Panc1 (cell line): ENCODE data around the gene HSPBAP1. TPM values are rescaled to one million over a fixed set of nuclear protein-coding genes. Genes with fewer than 3 reads are reported as not detected.

Experiments used
- ATAC-seq: fragments of 200-7000 bp; cut with Tn5 transposase; 2 replicates; pipeline ENCODE4 v1.9.1; 2020; ENCODE audit warnings: mild to moderate bottlenecking, moderate library complexity
- Bru-seq: library from RNA; stranded (reverse); fragments of 400-500 nt; gene quantifications from one replicate; lab custom pipeline; 2021; lab: Mats Ljungman, UMichigan
- BruChase-seq, 2 experiments: library from RNA; stranded (reverse); fragments of 400-500 nt; gene quantifications; one replicate each; lab custom pipeline; 2021; lab: Mats Ljungman, UMichigan
- BruUV-seq: library from RNA; stranded (reverse); fragments of 400-500 nt; replicated peaks from 2 replicates; lab custom pipeline; 2021; lab: Mats Ljungman, UMichigan
- CTCF ChIA-PET: fragments of 300-600 bp; sonication (Branson Sonifier 250); formaldehyde crosslinking; loops from one replicate; lab custom pipeline; 2022; ENCODE audit warnings: antibody characterized with exemption; lab: Charles Lee
- POLR2A ChIA-PET: fragments of 300-600 bp; sonication (Branson Sonifier 250); formaldehyde crosslinking; loops from one replicate; lab custom pipeline; 2022; ENCODE audit warnings: antibody characterized with exemption; lab: Charles Lee
- DNase-seq: peaks from one replicate; pipeline ENCODE4 v3.0.0-alpha.2; 2010; ENCODE audit warnings: low read depth, low spot score
- H3K27ac ChIP-seq: 2 replicates; pipeline ENCODE4 v1.5.1; 2011; ENCODE audit warnings: mild to moderate bottlenecking, low read length, inconsistent platforms
- H3K27me3 ChIP-seq: fragments of 200-500 bp; sonication (Bioruptor generic); 2 replicates; pipeline ENCODE4 v1.6.0; 2014; ENCODE audit warnings: low read length, inconsistent platforms; ENCODE audit not compliant: control insufficient read depth, insufficient read depth
- H3K36me3 ChIP-seq: fragments of 200-500 bp; sonication (Bioruptor generic); 2 replicates; pipeline ENCODE4 v1.5.1; 2014; ENCODE audit warnings: inconsistent platforms, mild to moderate bottlenecking, low read length, moderate library complexity; ENCODE audit not compliant: control insufficient read depth, insufficient read depth
- H3K4me1 ChIP-seq: 2 replicates; pipeline ENCODE4 v1.5.1; 2011; ENCODE audit warnings: inconsistent platforms, mild to moderate bottlenecking, low read length, moderate library complexity; ENCODE audit not compliant: control insufficient read depth, insufficient read depth
- H3K4me3 ChIP-seq, 2 experiments: 2 replicates each; pipeline ENCODE4 v1.5.1; 2011 to 2012; ENCODE audit warnings: low read depth in 2 of 2, low read length in 2 of 2, mild to moderate bottlenecking in 2 of 2, inconsistent platforms in 1 of 2, moderate library complexity in 1 of 2
- H3K9me3 ChIP-seq: fragments of 200-500 bp; sonication (Bioruptor generic); 2 replicates; pipeline ENCODE4 v1.5.1; 2014; ENCODE audit warnings: low read depth, mild to moderate bottlenecking, inconsistent platforms, low read length, moderate library complexity; ENCODE audit not compliant: control insufficient read depth, insufficient read depth
- POLR2AphosphoS5 ChIP-seq: IDR thresholded peaks from 2 replicates; pipeline ENCODE4 v1.6.1; 2012; ENCODE audit warnings: mild to moderate bottlenecking, low read depth, low read length, moderate library complexity
- REST ChIP-seq, 2 experiments: IDR thresholded peaks; 2 replicates each; pipeline ENCODE4 v1.6.1; 2011 to 2012; ENCODE audit warnings: low read depth in 2 of 2, control low read depth in 1 of 2, low read length in 1 of 2, mild to moderate bottlenecking in 1 of 2, moderate library complexity in 1 of 2; ENCODE audit not compliant: insufficient read depth in 1 of 2
- SIN3A ChIP-seq: IDR thresholded peaks from 2 replicates; pipeline ENCODE4 v1.6.1; 2012; ENCODE audit warnings: low read depth, mild to moderate bottlenecking, low read length, moderate library complexity, borderline replicate concordance; ENCODE audit not compliant: insufficient read depth
- TCF7L2 ChIP-seq: IDR thresholded peaks from 2 replicates; pipeline ENCODE4 v1.6.1; 2011; ENCODE audit warnings: mild to moderate bottlenecking, low read depth, low read length, inconsistent platforms
- in situ Hi-C: cut with HindIII; loops from 2 replicates; pipeline ENCODE4 v1.10.0; 2016; ENCODE audit warnings: low sequenced_read_pairs, low pct_unique_long_range_greater_than_20kb
- intact Hi-C: fragments of 100-400 bp; cut with micrococcal nuclease; formaldehyde crosslinking; loops from one replicate; pipeline ENCODE4 v1.10.0; 2022; ENCODE audit not compliant: unreplicated experiment
- long read RNA-seq: library from polyadenylated mRNA; unstranded; transcript quantifications from one replicate; pipeline ENCODE4 v2.0.0, GENCODE V29; 2021; ENCODE audit not compliant: unreplicated experiment
- polyA plus RNA-seq: library from polyadenylated mRNA; unstranded; fragments of >200 nt; gene quantifications from one replicate; pipeline ENCODE4 v1.2.1, GENCODE V29; 2012; ENCODE audit warnings: missing spikeins; ENCODE audit not compliant: insufficient read length
- total RNA-seq: library from RNA; stranded (reverse); gene quantifications from one replicate; pipeline ENCODE4 v1.2.1, GENCODE V29; 2021; ENCODE audit not compliant: unreplicated experiment
- TF ChIP-seq, protein P1 (sequence below): fragments of 450-650 bp; IDR thresholded peaks from 2 replicates; pipeline ENCODE4 v1.5.1; 2017; ENCODE audit warnings: mild to moderate bottlenecking

Gene HSPBAP1
- total RNA-seq (10.8 TPM), Bru-seq, nascent RNA (percentile 68 among the genes with signal in this experiment), BruChase-seq, experiment 1, labeled RNA remaining after a 2-hour chase (percentile 74 among the genes with signal in this experiment), BruChase-seq, experiment 2, labeled RNA remaining after a 6-hour chase (percentile 64 among the genes with signal in this experiment)
- polyA plus RNA-seq, result 6.5 TPM
- long read RNA-seq, transcript HSPBAP1-201 (8 exons, 1,953 nt), result major isoform, 14 of 28 reads
- long read RNA-seq, partial matches to known transcripts, result 1 of 28 reads
- long read RNA-seq, other reads (novel, unspliced or antisense), result 13 of 28 reads

DNA sequence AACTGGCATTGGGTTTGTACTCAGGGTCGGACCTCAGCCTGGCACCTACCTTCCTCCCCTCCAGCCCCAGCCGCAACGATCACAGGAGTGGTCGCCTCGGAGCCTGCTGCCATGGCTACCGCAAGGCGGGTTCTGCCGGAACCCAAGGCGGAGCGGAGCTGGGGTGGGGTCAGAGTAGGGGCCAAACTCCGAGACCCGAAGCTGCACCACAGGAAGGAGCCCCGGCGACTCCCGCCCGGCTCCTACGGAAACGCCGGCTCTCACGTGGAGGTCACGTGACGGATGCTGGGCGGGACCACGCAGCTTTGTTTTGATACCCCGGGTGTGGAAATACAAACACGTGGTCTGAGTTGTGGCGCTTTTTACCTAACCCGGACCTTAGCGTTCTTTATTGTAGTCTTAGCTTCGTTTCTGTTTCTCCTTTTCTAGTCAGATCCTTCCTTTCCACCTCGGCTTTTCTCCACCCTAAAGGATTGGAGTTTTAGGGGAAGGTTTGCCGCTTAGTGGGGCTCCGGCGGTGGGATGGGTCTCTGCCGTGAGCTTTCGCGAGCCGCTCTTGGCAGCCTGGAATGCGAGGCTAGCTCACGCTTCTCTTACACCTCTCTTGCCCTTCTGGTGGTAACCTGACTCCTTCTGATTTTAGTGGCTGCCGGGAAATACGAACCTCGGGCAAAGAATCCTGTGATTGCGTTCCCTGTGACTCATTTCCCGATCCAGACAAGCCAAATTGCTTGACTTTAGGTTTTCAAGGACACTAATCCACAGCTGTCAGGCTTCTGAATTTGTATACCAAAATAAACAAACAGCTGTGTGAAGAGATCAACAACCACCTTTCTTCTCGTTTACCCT, at the start of gene HSPBAP1:
Gene HSPBAP1 (minus strand): TSS at position 264 of the 849 bp plus-strand sequence. CDS start 151 bp downstream, at position 113.
- POLR2A ChIA-PET, result interaction anchor here (0.6 to 0.7 kb wide), 2 partner anchors 133 to 202 kb away, joined by 3 to 4 read pairs; no protein-coding TSS in a partner anchor
- Histone ChIP-seq H3K4me1 (peaks cover 13% of the 10 kb centered on the region), H3K9me3 (no peaks in the 10 kb centered on the region), H3K36me3 (no peaks in the 10 kb centered on the region), H3K27me3 (no peaks in the 10 kb centered on the region), H3K27ac (peak within 1 kb of the TSS; percentile 91), H3K4me3 (peak within 1 kb of the TSS; percentile 76 to 95)
- CTCF ChIA-PET, result interaction anchor here (0.6 kb wide), 1 partner anchor 37 kb away, joined by 7 read pairs; no protein-coding TSS in a partner anchor
- intact Hi-C loops, result no loop called here
- no TSS peak for BruUV-seq
- peak; percentile 92 for TF ChIP-seq POLR2AphosphoS5
- no peak for TF ChIP-seq REST (IDR thresholded peaks at IDR 0.05; ENCODE audit: insufficient read depth in 1 of 2, low read depth in 2 of 2, low read length in 1 of 2)
- TF ChIP-seq TCF7L2, result peak; percentile 69
- TF ChIP-seq, protein P1, sequence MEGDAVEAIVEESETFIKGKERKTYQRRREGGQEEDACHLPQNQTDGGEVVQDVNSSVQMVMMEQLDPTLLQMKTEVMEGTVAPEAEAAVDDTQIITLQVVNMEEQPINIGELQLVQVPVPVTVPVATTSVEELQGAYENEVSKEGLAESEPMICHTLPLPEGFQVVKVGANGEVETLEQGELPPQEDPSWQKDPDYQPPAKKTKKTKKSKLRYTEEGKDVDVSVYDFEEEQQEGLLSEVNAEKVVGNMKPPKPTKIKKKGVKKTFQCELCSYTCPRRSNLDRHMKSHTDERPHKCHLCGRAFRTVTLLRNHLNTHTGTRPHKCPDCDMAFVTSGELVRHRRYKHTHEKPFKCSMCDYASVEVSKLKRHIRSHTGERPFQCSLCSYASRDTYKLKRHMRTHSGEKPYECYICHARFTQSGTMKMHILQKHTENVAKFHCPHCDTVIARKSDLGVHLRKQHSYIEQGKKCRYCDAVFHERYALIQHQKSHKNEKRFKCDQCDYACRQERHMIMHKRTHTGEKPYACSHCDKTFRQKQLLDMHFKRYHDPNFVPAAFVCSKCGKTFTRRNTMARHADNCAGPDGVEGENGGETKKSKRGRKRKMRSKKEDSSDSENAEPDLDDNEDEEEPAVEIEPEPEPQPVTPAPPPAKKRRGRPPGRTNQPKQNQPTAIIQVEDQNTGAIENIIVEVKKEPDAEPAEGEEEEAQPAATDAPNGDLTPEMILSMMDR, result no peak
- TF ChIP-seq SIN3A, result peak; percentile 100
- DNase-seq (peak; percentile 72), ATAC-seq (peak; percentile 83)
- in situ Hi-C loops, result no loop called here

- H3K36me3 ChIP-seq, result no peaks in the 10 kb centered on the region
- in situ Hi-C loops, result no loop called here
- intact Hi-C loops, result no loop called here
- no peaks in the 10 kb centered on the region for H3K27me3 ChIP-seq
- POLR2A ChIA-PET, result no interaction called here
- no peaks in the 10 kb centered on the region for H3K4me1 ChIP-seq
- TF ChIP-seq SIN3A (no peak), POLR2AphosphoS5 (no peak), REST (IDR thresholded peaks at IDR 0.05; ENCODE audit: insufficient read depth in 1 of 2, low read depth in 2 of 2, low read length in 1 of 2) (no peak), TCF7L2 (no peak)
- TF ChIP-seq, protein P1, result no peak
- DNase-seq (no peak), ATAC-seq (no peak)
- no peak overlapping the region for H3K27ac ChIP-seq
- no peaks in the 10 kb centered on the region for H3K9me3 ChIP-seq
- CTCF ChIA-PET, result no interaction called here
- BruUV-seq, result no TSS peak
- H3K4me3 ChIP-seq, result no peak overlapping the region
Observed at GRCh38 chr3:122835590-122835989, 42.0 kb upstream of the HSPBAP1 start.
